K562 treated with DMSO at 1 percent for 12 hours (cell line): Measurements from ENCODE around the gene ADAMTS3. TPM values are rescaled to one million over a fixed set of nuclear protein-coding genes. Genes with fewer than 3 reads are reported as not detected.

Experiments used
- total RNA-seq: library from RNA; unstranded; fragments of 300-600 nt; gene quantifications from 2 replicates; pipeline ENCODE4 v1.2.3, GENCODE V29; 2022; ENCODE audit not compliant: insufficient read depth

The ADAMTS3 gene
- 2.3 and 11.3 TPM in 2 replicates for total RNA-seq

GRCh38 chr4:72568959-72569718 is at the start of gene ADAMTS3:
Gene ADAMTS3 (minus strand): TSS chr4:72569221. CDS start chr4:72568762, 459 bp downstream.

